Ecto neural progenitor cell (in vitro differentiated cells): ENCODE results near the gene MYOZ2.

Experiments
- DNase-seq: peaks from one replicate; pipeline ENCODE4 v3.0.0-alpha.2; 2018; ENCODE audit warnings: low spot score

MYOZ2 gene

GRCh38 chr4:119197772-119198212, 62.2 kb downstream of the MYOZ2 start:
- DNase-seq, result no peak

- DNase-seq, result no peak
These were observed 69.3 kb downstream of the MYOZ2 start for GRCh38 chr4:119204916-119205315.

GRCh38 chr4:119205690-119206089, 70.1 kb downstream of the MYOZ2 start:
- no peak for DNase-seq

- DNase-seq, result no peak
These were observed 70.5 kb downstream of the MYOZ2 start for GRCh38 chr4:119206178-119206577.

GRCh38 chr4:119207051-119207450, 71.4 kb downstream of the MYOZ2 start:
- no peak for DNase-seq

- DNase-seq, result no peak
These were observed 73.4 kb downstream of the MYOZ2 start for GRCh38 chr4:119209077-119209476.

- no peak for DNase-seq
These were observed 74.0 kb downstream of the MYOZ2 start for GRCh38 chr4:119209586-119209985.

- DNase-seq, result no peak
These were observed 75.1 kb downstream of the MYOZ2 start for GRCh38 chr4:119210775-119211174.

GRCh38 chr4:119211867-119212233, 76.2 kb downstream of the MYOZ2 start:
- DNase-seq, result no peak

- peak; percentile 98 for DNase-seq
These were observed 76.8 kb downstream of the MYOZ2 start, which contains the start of gene USP53 for GRCh38 chr4:119212234-119212963. USP53 (plus strand) TSS chr4:119212713; CDS start chr4:119239760, 27,047 bp downstream.

GRCh38 chr4:119212964-119213606, 77.5 kb downstream of the MYOZ2 start:
- peak; percentile 93 for DNase-seq

- no peak for DNase-seq
These were observed 82.5 kb downstream of the MYOZ2 start for GRCh38 chr4:119218093-119218492.

- no peak for DNase-seq
These were observed 85.8 kb downstream of the MYOZ2 start for GRCh38 chr4:119221412-119221811.

GRCh38 chr4:119227690-119228089, 92.1 kb downstream of the MYOZ2 start:
- DNase-seq, result no peak

GRCh38 chr4:119228406-119228805, 92.8 kb downstream of the MYOZ2 start:
- no peak for DNase-seq

- DNase-seq, result no peak
These were observed 94.5 kb downstream of the MYOZ2 start for GRCh38 chr4:119229908-119230687.

GRCh38 chr4:119231491-119231890, 95.9 kb downstream of the MYOZ2 start:
- DNase-seq, result no peak

- no peak for DNase-seq
These were observed 96.7 kb downstream of the MYOZ2 start for GRCh38 chr4:119232286-119232685.

- DNase-seq, result no peak
These were observed 97.6 kb downstream of the MYOZ2 start for GRCh38 chr4:119233191-119233590.

GRCh38 chr4:119233750-119234149, 98.1 kb downstream of the MYOZ2 start:
- no peak for DNase-seq

GRCh38 chr4:119237201-119237600, 101.6 kb downstream of the MYOZ2 start:
- no peak for DNase-seq
